HCEC 1CT (cell line): ENCODE data around the gene GDF7.

Experiments used
- DNase-seq: peaks from one replicate; pipeline ENCODE4 v3.0.0-alpha.2; 2017

Gene GDF7

GRCh38 chr2:20666304-20667150 lies at the start of gene GDF7:
Gene GDF7, plus strand, starts transcription at chr2:20667144. Its CDS starts 96 bp downstream, at chr2:20667240.
- no peak for DNase-seq

- DNase-seq: peak; percentile 98
Observed at GRCh38 chr2:20617892-20618467, 49.0 kb upstream of the GDF7 start.

GRCh38 chr2:20618468-20618885 lies 48.5 kb upstream of the GDF7 start:
- DNase-seq: no peak

GRCh38 chr2:20618886-20619521 lies 47.9 kb upstream of the GDF7 start:
- DNase-seq: no peak

GRCh38 chr2:20619624-20620024 lies 47.3 kb upstream of the GDF7 start:
- no peak for DNase-seq

GRCh38 chr2:20620271-20620681 lies 46.7 kb upstream of the GDF7 start:
- no peak for DNase-seq

GRCh38 chr2:20620696-20621365 lies 46.1 kb upstream of the GDF7 start:
- DNase-seq: no peak

GRCh38 chr2:20621366-20622295 lies 45.3 kb upstream of the GDF7 start:
- no peak for DNase-seq

GRCh38 chr2:20622296-20622686 lies 44.7 kb upstream of the GDF7 start:
- DNase-seq: no peak

- no peak for DNase-seq
Observed at GRCh38 chr2:20622731-20623130, 44.2 kb upstream of the GDF7 start.

GRCh38 chr2:20623241-20623640 lies 43.7 kb upstream of the GDF7 start:
- no peak for DNase-seq

GRCh38 chr2:20623741-20624155 lies 43.2 kb upstream of the GDF7 start:
- DNase-seq: no peak

GRCh38 chr2:20624156-20624883 lies 42.6 kb upstream of the GDF7 start:
- DNase-seq: no peak

GRCh38 chr2:20624884-20625485 lies 42.0 kb upstream of the GDF7 start:
- no peak for DNase-seq

GRCh38 chr2:20625491-20626391 lies 41.2 kb upstream of the GDF7 start:
- DNase-seq: no peak

GRCh38 chr2:20626392-20626697 lies 40.6 kb upstream of the GDF7 start:
- no peak for DNase-seq

GRCh38 chr2:20626698-20627513 lies 40.0 kb upstream of the GDF7 start:
- DNase-seq: no peak

GRCh38 chr2:20627712-20628380 lies 39.1 kb upstream of the GDF7 start:
- DNase-seq: no peak

GRCh38 chr2:20629181-20629580 lies 37.8 kb upstream of the GDF7 start:
- no peak for DNase-seq
